Naive B cell (primary cell): ENCODE results near the gene OPCML. TPM values are rescaled to one million over a fixed set of nuclear protein-coding genes. Genes with fewer than 3 reads are reported as not detected.

Experiments used
- ATAC-seq, 2 donors: fragments of 150-1000 bp; cut with Tn5 transposase; 2 replicates each; pipeline ENCODE4 v1.10.0; 2021; ENCODE audit warnings: low read depth in 2 of 2, mild to moderate bottlenecking in 2 of 2, moderate library complexity in 2 of 2
- DNase-seq: peaks from one replicate; pipeline ENCODE4 v3.0.0; 2022
- H3K27ac Mint-ChIP-seq, 6 donors: one replicate each; pipeline ENCODE4 v1.8.0; 2020 to 2022; ENCODE audit warnings: mild to moderate bottlenecking in 6 of 6, mixed read lengths in 6 of 6, moderate library complexity in 5 of 6, inconsistent platforms in 2 of 6
- H3K27me3 Mint-ChIP-seq, 3 donors: one replicate each; pipeline ENCODE4 v1.8.0; 2021 to 2022; ENCODE audit warnings: mixed read lengths in 3 of 3, mild to moderate bottlenecking in 1 of 3
- H3K36me3 Mint-ChIP-seq, 2 donors: one replicate each; pipeline ENCODE4 v1.8.0; 2020 to 2022; ENCODE audit warnings: mixed read lengths in 2 of 2, inconsistent platforms in 1 of 2, mild to moderate bottlenecking in 1 of 2
- H3K4me1 Mint-ChIP-seq, 3 donors: one replicate each; pipeline ENCODE4 v1.8.0; 2020 to 2022; ENCODE audit warnings: mixed read lengths in 3 of 3, inconsistent platforms in 1 of 3, mild to moderate bottlenecking in 1 of 3, moderate library complexity in 1 of 3
- H3K4me3 Mint-ChIP-seq, 8 donors: one replicate each; pipeline ENCODE4 v1.8.0; 2020 to 2022; ENCODE audit warnings: mild to moderate bottlenecking in 8 of 8, mixed read lengths in 8 of 8, moderate library complexity in 8 of 8, inconsistent platforms in 2 of 8
- H3K9me3 Mint-ChIP-seq, 7 donors: one replicate each; pipeline ENCODE4 v1.8.0; 2020 to 2022; ENCODE audit warnings: mixed read lengths in 7 of 7, mild to moderate bottlenecking in 5 of 7, inconsistent platforms in 2 of 7, moderate library complexity in 1 of 7
- polyA plus RNA-seq, 6 donors: library from polyadenylated mRNA; unstranded; fragments of 300-500 nt; fragmentation: Illumina TruSeq; gene quantifications; one replicate each; pipeline ENCODE4 v1.2.3, GENCODE V29; 2021; ENCODE audit warnings: low read depth in 6 of 6

The OPCML gene
- polyA plus RNA-seq, 6 donors from 2014 or later, result not detected

- peaks cover 11 to 45% (median 15%) of the 10 kb centered on the region in 7 donors for H3K9me3 Mint-ChIP-seq
- H3K36me3 Mint-ChIP-seq, result no peaks in the 10 kb centered on the region
- H3K27ac Mint-ChIP-seq, result no peak overlapping the region
- DNase-seq (no peak), ATAC-seq (no peak)
- H3K4me3 Mint-ChIP-seq, result no peak overlapping the region
- H3K27me3 Mint-ChIP-seq, result no peaks in the 10 kb centered on the region
- H3K4me1 Mint-ChIP-seq, result no peaks in the 10 kb centered on the region
Observed at GRCh38 chr11:132486060-132486459, 1046.2 kb downstream of the OPCML start.

- Mint-ChIP-seq H3K4me3 (no peak overlapping the region), H3K4me1 (no peaks in the 10 kb centered on the region), H3K27me3 (no peaks in the 10 kb centered on the region), H3K9me3 (peaks cover 2 to 17% (median 5%) of the 10 kb centered on the region in 7 donors), H3K36me3 (no peaks in the 10 kb centered on the region), H3K27ac (no peak overlapping the region)
- ATAC-seq (no peak), DNase-seq (no peak)
Observed at GRCh38 chr11:132475026-132475425, 1057.3 kb downstream of the OPCML start.

GRCh38 chr11:132472411-132473172 is 1059.7 kb downstream of the OPCML start:
- DNase-seq, result no peak
- no peak overlapping the region for H3K4me3 Mint-ChIP-seq
- no peaks in the 10 kb centered on the region for H3K27me3 Mint-ChIP-seq
- H3K36me3 Mint-ChIP-seq, result no peaks in the 10 kb centered on the region
- no peaks in the 10 kb centered on the region for H3K4me1 Mint-ChIP-seq
- H3K27ac Mint-ChIP-seq, result no peak overlapping the region
- peaks cover 0 to 10% (median 5%) of the 10 kb centered on the region in 7 donors for H3K9me3 Mint-ChIP-seq
- no peak for ATAC-seq

- no peaks in the 10 kb centered on the region for H3K36me3 Mint-ChIP-seq
- no peaks in the 10 kb centered on the region for H3K4me1 Mint-ChIP-seq
- no peak overlapping the region for H3K4me3 Mint-ChIP-seq
- H3K9me3 Mint-ChIP-seq, result peaks cover 0 to 10% (median 1%) of the 10 kb centered on the region in 7 donors
- H3K27me3 Mint-ChIP-seq, result no peaks in the 10 kb centered on the region
- ATAC-seq, result no peak
- DNase-seq, result no peak
- no peak overlapping the region for H3K27ac Mint-ChIP-seq
Observed at GRCh38 chr11:132471466-132471865, 1060.8 kb downstream of the OPCML start.

GRCh38 chr11:132466983-132467382 is 1065.3 kb downstream of the OPCML start:
- H3K4me3 Mint-ChIP-seq, result no peak overlapping the region
- H3K9me3 Mint-ChIP-seq, result peaks cover 0 to 3% (median under 1%) of the 10 kb centered on the region in 7 donors
- DNase-seq, result no peak
- no peaks in the 10 kb centered on the region for H3K36me3 Mint-ChIP-seq
- no peak overlapping the region for H3K27ac Mint-ChIP-seq
- no peaks in the 10 kb centered on the region for H3K27me3 Mint-ChIP-seq
- no peak for ATAC-seq
- no peaks in the 10 kb centered on the region for H3K4me1 Mint-ChIP-seq

GRCh38 chr11:132464939-132465338 is 1067.4 kb downstream of the OPCML start:
- DNase-seq (no peak), ATAC-seq (no peak)
- H3K9me3 Mint-ChIP-seq, result peaks cover 0 to 20% (median 3%) of the 10 kb centered on the region in 7 donors
- H3K36me3 Mint-ChIP-seq, result no peaks in the 10 kb centered on the region
- no peak overlapping the region for H3K27ac Mint-ChIP-seq
- H3K4me3 Mint-ChIP-seq, result no peak overlapping the region
- no peaks in the 10 kb centered on the region for H3K4me1 Mint-ChIP-seq
- no peaks in the 10 kb centered on the region for H3K27me3 Mint-ChIP-seq

- Mint-ChIP-seq H3K27me3 (no peaks in the 10 kb centered on the region), H3K4me1 (no peaks in the 10 kb centered on the region), H3K36me3 (no peaks in the 10 kb centered on the region), H3K4me3 (no peak overlapping the region), H3K27ac (no peak overlapping the region), H3K9me3 (peaks cover 0 to 20% (median 7%) of the 10 kb centered on the region in 7 donors)
- DNase-seq, result no peak
- ATAC-seq, result no peak
Observed at GRCh38 chr11:132464003-132464342, 1068.3 kb downstream of the OPCML start.

GRCh38 chr11:132463295-132464002 is 1068.9 kb downstream of the OPCML start:
- no peaks in the 10 kb centered on the region for H3K27me3 Mint-ChIP-seq
- H3K9me3 Mint-ChIP-seq, result peaks cover 0 to 20% (median 7%) of the 10 kb centered on the region in 7 donors
- H3K36me3 Mint-ChIP-seq, result no peaks in the 10 kb centered on the region
- no peak overlapping the region for H3K27ac Mint-ChIP-seq
- no peak overlapping the region for H3K4me3 Mint-ChIP-seq
- DNase-seq (no peak), ATAC-seq (no peak)
- H3K4me1 Mint-ChIP-seq, result no peaks in the 10 kb centered on the region

GRCh38 chr11:132459736-132460135 is 1072.6 kb downstream of the OPCML start:
- Mint-ChIP-seq H3K4me1 (no peaks in the 10 kb centered on the region), H3K27me3 (no peaks in the 10 kb centered on the region), H3K9me3 (peaks cover 2 to 20% (median 7%) of the 10 kb centered on the region in 7 donors), H3K36me3 (no peaks in the 10 kb centered on the region), H3K4me3 (no peak overlapping the region), H3K27ac (no peak overlapping the region)
- ATAC-seq (no peak), DNase-seq (no peak)

- H3K36me3 Mint-ChIP-seq, result no peaks in the 10 kb centered on the region
- H3K27ac Mint-ChIP-seq, result no peak overlapping the region
- ATAC-seq (no peak), DNase-seq (no peak)
- no peaks in the 10 kb centered on the region for H3K27me3 Mint-ChIP-seq
- H3K4me3 Mint-ChIP-seq, result no peak overlapping the region
- H3K9me3 Mint-ChIP-seq, result peaks cover 2 to 34% (median 8%) of the 10 kb centered on the region in 7 donors
- H3K4me1 Mint-ChIP-seq, result no peaks in the 10 kb centered on the region
Observed at GRCh38 chr11:132457445-132457844, 1074.9 kb downstream of the OPCML start.

GRCh38 chr11:132456751-132457328 is 1075.5 kb downstream of the OPCML start:
- Mint-ChIP-seq H3K4me3 (peak overlapping the region in 1 of 8 donors; percentile 12), H3K36me3 (no peaks in the 10 kb centered on the region), H3K27ac (no peak overlapping the region), H3K4me1 (no peaks in the 10 kb centered on the region), H3K27me3 (no peaks in the 10 kb centered on the region), H3K9me3 (peaks cover 2 to 32% (median 9%) of the 10 kb centered on the region in 7 donors)
- no peak for ATAC-seq
- DNase-seq, result no peak

GRCh38 chr11:132455044-132455443 is 1077.3 kb downstream of the OPCML start:
- Mint-ChIP-seq H3K27me3 (no peaks in the 10 kb centered on the region), H3K36me3 (no peaks in the 10 kb centered on the region), H3K4me3 (no peak overlapping the region), H3K9me3 (peaks cover 0 to 17% (median 4%) of the 10 kb centered on the region in 7 donors), H3K27ac (no peak overlapping the region), H3K4me1 (no peaks in the 10 kb centered on the region)
- ATAC-seq (no peak), DNase-seq (no peak)

- ATAC-seq, result no peak
- Mint-ChIP-seq H3K36me3 (no peaks in the 10 kb centered on the region), H3K4me3 (no peak overlapping the region), H3K4me1 (no peaks in the 10 kb centered on the region), H3K27ac (no peak overlapping the region), H3K9me3 (peaks cover 0 to 26% (median 4%) of the 10 kb centered on the region in 7 donors), H3K27me3 (no peaks in the 10 kb centered on the region)
- DNase-seq, result no peak
Observed at GRCh38 chr11:132453406-132453805, 1078.9 kb downstream of the OPCML start.

GRCh38 chr11:132452616-132453015 is 1079.7 kb downstream of the OPCML start:
- no peaks in the 10 kb centered on the region for H3K36me3 Mint-ChIP-seq
- H3K27ac Mint-ChIP-seq, result peak overlapping the region in 1 of 6 donors; percentile 3
- H3K9me3 Mint-ChIP-seq, result peaks cover 0 to 26% (median 4%) of the 10 kb centered on the region in 7 donors
- ATAC-seq (no peak), DNase-seq (no peak)
- no peaks in the 10 kb centered on the region for H3K27me3 Mint-ChIP-seq
- peak overlapping the region in 1 of 8 donors; percentile 3 for H3K4me3 Mint-ChIP-seq
- H3K4me1 Mint-ChIP-seq, result no peaks in the 10 kb centered on the region
